ENCODE results near the gene FAM13A. TPM values are rescaled to one million over a fixed set of nuclear protein-coding genes. Genes with fewer than 3 reads are reported as not detected.

FAM13A gene
- total and polyA plus RNA-seq, 9 of the 15 experiments (the other 6 are each of a cell fraction or from before 2014, with no cell fraction given): 11.3 to 23.3 (median 14.7) TPM

GRCh38 chr4:88993246-88993645 lies 63.7 kb downstream of the FAM13A start:
- DNase-seq (ENCODE audit: extremely low read depth in 1 of 4, low spot score in 3 of 4) (no peak), ATAC-seq (no peak), FAIRE-seq (no peak)
- Histone ChIP-seq H3K27me3 (ENCODE audit: control insufficient read depth in 2 of 2, insufficient read depth in 2 of 2, low read length in 2 of 2) (no peaks in the 10 kb centered on the region), H3K4me3 (no peak overlapping the region), H3K4me2 (ENCODE audit: insufficient read depth, low read length) (no peak overlapping the region), H3K9me1 (ENCODE audit: control insufficient read depth, insufficient read depth, low read length) (no peaks in the 10 kb centered on the region), H3K4me1 (replicated peaks in 1 of 2; ENCODE audit: control insufficient read depth in 2 of 2, insufficient read depth in 2 of 2, low read length in 2 of 2) (peaks cover 0 to 3% of the 10 kb centered on the region in 2 experiments; a peak in 1 of 5 replicates), H3K9ac (ENCODE audit: insufficient read depth in 1 of 2, low read depth in 2 of 2, low read length in 2 of 2) (no peak overlapping the region), H2AFZ (ENCODE audit: low read depth, low read length) (no peak overlapping the region), H4K20me1 (replicated peaks; ENCODE audit: control insufficient read depth, insufficient read depth, low read length) (no peaks in the 10 kb centered on the region), H3K36me3 (ENCODE audit: control insufficient read depth, insufficient read depth, low read length) (peaks cover 14% of the 10 kb centered on the region; the same call in 2 of the 3 replicates), H3K27ac (ENCODE audit: extremely low read depth, low read depth, low read length) (no peak overlapping the region), H3K9me3 (replicated peaks; ENCODE audit: control insufficient read depth, insufficient read depth, low read depth, low read length) (no peaks in the 10 kb centered on the region), H3K79me2 (ENCODE audit: control insufficient read depth, insufficient read depth, low read length) (no peaks in the 10 kb centered on the region)
- POLR2A ChIA-PET: no interaction called here
- CTCF ChIA-PET (ENCODE audit: low intra/inter-chr PET ratio): interaction anchor here (0.6 kb wide), 1 partner anchor 118 kb away, joined by 3 read pairs; the partner anchor contains the start of gene TIGD2
- BruUV-seq (replicated peaks): no TSS peak
- no peak for TF ChIP-seq ARID1B (IDR thresholded peaks at IDR 0.05)
- TF ChIP-seq, protein P1, sequence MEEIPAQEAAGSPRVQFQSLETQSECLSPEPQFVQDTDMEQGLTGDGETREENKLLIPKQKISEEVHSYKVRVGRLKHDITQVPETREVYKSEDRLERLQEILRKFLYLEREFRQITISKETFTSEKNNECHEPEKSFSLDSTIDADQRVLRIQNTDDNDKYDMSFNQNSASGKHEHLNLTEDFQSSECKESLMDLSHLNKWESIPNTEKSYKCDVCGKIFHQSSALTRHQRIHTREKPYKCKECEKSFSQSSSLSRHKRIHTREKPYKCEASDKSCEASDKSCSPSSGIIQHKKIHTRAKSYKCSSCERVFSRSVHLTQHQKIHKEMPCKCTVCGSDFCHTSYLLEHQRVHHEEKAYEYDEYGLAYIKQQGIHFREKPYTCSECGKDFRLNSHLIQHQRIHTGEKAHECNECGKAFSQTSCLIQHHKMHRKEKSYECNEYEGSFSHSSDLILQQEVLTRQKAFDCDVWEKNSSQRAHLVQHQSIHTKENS (CRISPR knock-in tag; IDR thresholded peaks at IDR 0.05): no peak
- no peak for TF ChIP-seq SRSF1 (IDR thresholded peaks at IDR 0.05; ENCODE audit: low read depth, low read length)
- no peak for TF ChIP-seq GTF2E2 (tag; IDR thresholded peaks at IDR 0.05)
- no peak for TF ChIP-seq CCAR2 (IDR thresholded peaks at IDR 0.05; ENCODE audit: low read depth, low read length)
- no peak for TF ChIP-seq AFF4 (CRISPR knock-in tag; IDR thresholded peaks at IDR 0.05)
- TF ChIP-seq ZNF668 (CRISPR knock-in tag; IDR thresholded peaks at IDR 0.05): no peak
- TF ChIP-seq FOXJ2 (tag; IDR thresholded peaks at IDR 0.05): no peak
- no peak for TF ChIP-seq HNRNPLL (IDR thresholded peaks at IDR 0.05; ENCODE audit: low read depth, low read length, poor library complexity, severe bottlenecking)
- TF ChIP-seq GABPB1 (CRISPR knock-in tag; IDR thresholded peaks at IDR 0.05): no peak
- TF ChIP-seq HDAC2 (IDR thresholded peaks at IDR 0.05): no peak
- no peak for TF ChIP-seq EP300 (IDR thresholded peaks at IDR 0.05; ENCODE audit: low read length)
- intact Hi-C loops (cut with micrococcal nuclease): no loop called here
- in situ Hi-C loops (cut with MboI): no loop called here
- 71% methylated on average over 2 of the region's 2 CpGs for WGBS (ENCODE audit: insufficient coverage, low coverage, missing lambda C conversion rate)

Measured in K562 (cell line).